HL-60 (cell line): ENCODE measurements around the gene ZGPAT.

ENCODE experiments used
- GABPA ChIP-seq: IDR thresholded peaks from 2 replicates; pipeline ENCODE4 v1.6.1; 2012; ENCODE audit warnings: low read depth
- POLR2AphosphoS5 ChIP-seq: IDR thresholded peaks from 2 replicates; pipeline ENCODE4 v1.6.1; 2012; ENCODE audit warnings: low read depth
- SPI1 ChIP-seq: IDR thresholded peaks from 2 replicates; pipeline ENCODE4 v1.6.1; 2012; ENCODE audit warnings: low read depth, mild to moderate bottlenecking, borderline replicate concordance
- TF ChIP-seq, protein P1 (sequence below): IDR thresholded peaks from one replicate; pipeline ENCODE4 v1.5.1; 2011; ENCODE audit warnings: low read length, control low read depth, inconsistent platforms; ENCODE audit not compliant: insufficient read depth
- TF ChIP-seq, protein P2 (sequence below): IDR thresholded peaks from 2 replicates; pipeline ENCODE4 v1.6.1; 2012; ENCODE audit warnings: low read depth; ENCODE audit not compliant: insufficient replicate concordance

DNA sequence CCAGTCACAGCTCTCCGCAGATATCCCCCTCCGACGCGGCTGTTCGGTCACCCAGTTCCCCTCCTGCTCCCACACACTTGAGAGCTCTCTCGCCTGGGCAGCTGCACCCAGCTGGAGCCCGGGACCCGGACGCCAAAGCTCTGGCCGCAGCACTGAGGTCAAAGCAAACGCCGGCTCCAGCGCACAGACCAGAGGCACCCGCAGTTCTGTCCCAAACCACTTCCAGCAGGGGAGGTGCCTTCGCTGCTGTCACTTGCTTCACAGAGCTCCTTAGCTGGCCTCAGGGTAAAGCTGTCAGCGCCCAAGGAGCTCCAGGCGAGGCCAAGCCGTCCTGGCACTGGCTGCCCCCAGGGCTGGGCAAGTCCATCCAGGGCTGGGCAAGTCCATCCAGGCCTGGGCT lies 59.6 kb downstream of the ZGPAT start:
- TF ChIP-seq, protein P1, sequence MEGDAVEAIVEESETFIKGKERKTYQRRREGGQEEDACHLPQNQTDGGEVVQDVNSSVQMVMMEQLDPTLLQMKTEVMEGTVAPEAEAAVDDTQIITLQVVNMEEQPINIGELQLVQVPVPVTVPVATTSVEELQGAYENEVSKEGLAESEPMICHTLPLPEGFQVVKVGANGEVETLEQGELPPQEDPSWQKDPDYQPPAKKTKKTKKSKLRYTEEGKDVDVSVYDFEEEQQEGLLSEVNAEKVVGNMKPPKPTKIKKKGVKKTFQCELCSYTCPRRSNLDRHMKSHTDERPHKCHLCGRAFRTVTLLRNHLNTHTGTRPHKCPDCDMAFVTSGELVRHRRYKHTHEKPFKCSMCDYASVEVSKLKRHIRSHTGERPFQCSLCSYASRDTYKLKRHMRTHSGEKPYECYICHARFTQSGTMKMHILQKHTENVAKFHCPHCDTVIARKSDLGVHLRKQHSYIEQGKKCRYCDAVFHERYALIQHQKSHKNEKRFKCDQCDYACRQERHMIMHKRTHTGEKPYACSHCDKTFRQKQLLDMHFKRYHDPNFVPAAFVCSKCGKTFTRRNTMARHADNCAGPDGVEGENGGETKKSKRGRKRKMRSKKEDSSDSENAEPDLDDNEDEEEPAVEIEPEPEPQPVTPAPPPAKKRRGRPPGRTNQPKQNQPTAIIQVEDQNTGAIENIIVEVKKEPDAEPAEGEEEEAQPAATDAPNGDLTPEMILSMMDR, result no peak
- TF ChIP-seq POLR2AphosphoS5 (no peak), GABPA (no peak), SPI1 (no peak)
- TF ChIP-seq, protein P2, sequence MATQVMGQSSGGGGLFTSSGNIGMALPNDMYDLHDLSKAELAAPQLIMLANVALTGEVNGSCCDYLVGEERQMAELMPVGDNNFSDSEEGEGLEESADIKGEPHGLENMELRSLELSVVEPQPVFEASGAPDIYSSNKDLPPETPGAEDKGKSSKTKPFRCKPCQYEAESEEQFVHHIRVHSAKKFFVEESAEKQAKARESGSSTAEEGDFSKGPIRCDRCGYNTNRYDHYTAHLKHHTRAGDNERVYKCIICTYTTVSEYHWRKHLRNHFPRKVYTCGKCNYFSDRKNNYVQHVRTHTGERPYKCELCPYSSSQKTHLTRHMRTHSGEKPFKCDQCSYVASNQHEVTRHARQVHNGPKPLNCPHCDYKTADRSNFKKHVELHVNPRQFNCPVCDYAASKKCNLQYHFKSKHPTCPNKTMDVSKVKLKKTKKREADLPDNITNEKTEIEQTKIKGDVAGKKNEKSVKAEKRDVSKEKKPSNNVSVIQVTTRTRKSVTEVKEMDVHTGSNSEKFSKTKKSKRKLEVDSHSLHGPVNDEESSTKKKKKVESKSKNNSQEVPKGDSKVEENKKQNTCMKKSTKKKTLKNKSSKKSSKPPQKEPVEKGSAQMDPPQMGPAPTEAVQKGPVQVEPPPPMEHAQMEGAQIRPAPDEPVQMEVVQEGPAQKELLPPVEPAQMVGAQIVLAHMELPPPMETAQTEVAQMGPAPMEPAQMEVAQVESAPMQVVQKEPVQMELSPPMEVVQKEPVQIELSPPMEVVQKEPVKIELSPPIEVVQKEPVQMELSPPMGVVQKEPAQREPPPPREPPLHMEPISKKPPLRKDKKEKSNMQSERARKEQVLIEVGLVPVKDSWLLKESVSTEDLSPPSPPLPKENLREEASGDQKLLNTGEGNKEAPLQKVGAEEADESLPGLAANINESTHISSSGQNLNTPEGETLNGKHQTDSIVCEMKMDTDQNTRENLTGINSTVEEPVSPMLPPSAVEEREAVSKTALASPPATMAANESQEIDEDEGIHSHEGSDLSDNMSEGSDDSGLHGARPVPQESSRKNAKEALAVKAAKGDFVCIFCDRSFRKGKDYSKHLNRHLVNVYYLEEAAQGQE, result no peak
